ENCODE data around the gene LYPD4. TPM values are rescaled to one million over a fixed set of nuclear protein-coding genes. Genes with fewer than 3 reads are reported as not detected.

The LYPD4 gene
- polyA plus RNA-seq, 1 donor (not counting 4 experiments of a cell fraction or from before 2014, with no cell fraction given): not detected

- no peak overlapping the region for H3K27ac ChIP-seq (ENCODE audit: control insufficient read depth, insufficient read depth, low read length)
- FAIRE-seq (no peak), DNase-seq (ENCODE audit: low read depth, low spot score) (no peak)
- peaks cover 11% of the 10 kb centered on the region for H3K4me1 ChIP-seq (ENCODE audit: control insufficient read depth, extremely low read depth, insufficient read depth, low read length)
- H3K9me1 ChIP-seq (ENCODE audit: control insufficient read depth, extremely low read depth, insufficient read depth, low read length): no peaks in the 10 kb centered on the region
- no peak overlapping the region for H2AFZ ChIP-seq (ENCODE audit: control insufficient read depth, low read length)
- H3K4me2 ChIP-seq (ENCODE audit: control insufficient read depth, extremely low read depth, insufficient read depth, low read depth, low read length): no peak overlapping the region
- no peaks in the 10 kb centered on the region for H4K20me1 ChIP-seq (ENCODE audit: control insufficient read depth, extremely low read depth, insufficient read depth, low read length)
- peaks cover 10% of the 10 kb centered on the region for H3K79me2 ChIP-seq (ENCODE audit: control insufficient read depth, insufficient read depth, low read length)
- dilution Hi-C loops (cut with MboI; ENCODE audit: extremely low pct_ligation_motif_present, low sequenced_read_pairs): no loop called here
- no peak overlapping the region for H3K9ac ChIP-seq (ENCODE audit: control insufficient read depth, extremely low read depth, insufficient read depth, low read length)
- H3K27me3 ChIP-seq (ENCODE audit: control insufficient read depth, extremely low read depth, insufficient read depth, low read length): peaks cover 5% of the 10 kb centered on the region
- no peak overlapping the region for H3K4me3 ChIP-seq (ENCODE audit: control insufficient read depth in 2 of 3, extremely low read depth in 1 of 3, insufficient read depth in 2 of 3, low read depth in 1 of 3, low read length in 3 of 3)
- H3K36me3 ChIP-seq (ENCODE audit: control insufficient read depth in 2 of 2, extremely low read depth in 1 of 2, insufficient read depth in 2 of 2, low read length in 2 of 2): no peaks in the 10 kb centered on the region
- no peak for TF ChIP-seq EZH2 (IDR thresholded peaks at IDR 0.05; ENCODE audit: low read length)
- TF ChIP-seq, protein P1, sequence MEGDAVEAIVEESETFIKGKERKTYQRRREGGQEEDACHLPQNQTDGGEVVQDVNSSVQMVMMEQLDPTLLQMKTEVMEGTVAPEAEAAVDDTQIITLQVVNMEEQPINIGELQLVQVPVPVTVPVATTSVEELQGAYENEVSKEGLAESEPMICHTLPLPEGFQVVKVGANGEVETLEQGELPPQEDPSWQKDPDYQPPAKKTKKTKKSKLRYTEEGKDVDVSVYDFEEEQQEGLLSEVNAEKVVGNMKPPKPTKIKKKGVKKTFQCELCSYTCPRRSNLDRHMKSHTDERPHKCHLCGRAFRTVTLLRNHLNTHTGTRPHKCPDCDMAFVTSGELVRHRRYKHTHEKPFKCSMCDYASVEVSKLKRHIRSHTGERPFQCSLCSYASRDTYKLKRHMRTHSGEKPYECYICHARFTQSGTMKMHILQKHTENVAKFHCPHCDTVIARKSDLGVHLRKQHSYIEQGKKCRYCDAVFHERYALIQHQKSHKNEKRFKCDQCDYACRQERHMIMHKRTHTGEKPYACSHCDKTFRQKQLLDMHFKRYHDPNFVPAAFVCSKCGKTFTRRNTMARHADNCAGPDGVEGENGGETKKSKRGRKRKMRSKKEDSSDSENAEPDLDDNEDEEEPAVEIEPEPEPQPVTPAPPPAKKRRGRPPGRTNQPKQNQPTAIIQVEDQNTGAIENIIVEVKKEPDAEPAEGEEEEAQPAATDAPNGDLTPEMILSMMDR (optimal IDR thresholded peaks at IDR 0.05 in 1 of 3, IDR thresholded peaks at IDR 0.05 in 1 of 3, conservative IDR thresholded peaks at IDR 0.05 in 1 of 3; ENCODE audit: extremely low read depth in 1 of 3, insufficient read depth in 2 of 3, low read length in 3 of 3): no peak
- H3K9me3 ChIP-seq (ENCODE audit: control insufficient read depth, low read depth, low read length): no peaks in the 10 kb centered on the region
Observed at GRCh38 chr19:41879670-41880328, 35.3 kb upstream of the LYPD4 start.

- H2AFZ ChIP-seq (ENCODE audit: control insufficient read depth, low read length): no peak overlapping the region
- H3K27me3 ChIP-seq (ENCODE audit: control insufficient read depth, extremely low read depth, insufficient read depth, low read length): peaks cover 5% of the 10 kb centered on the region
- no peak overlapping the region for H3K4me2 ChIP-seq (ENCODE audit: control insufficient read depth, extremely low read depth, insufficient read depth, low read depth, low read length)
- DNase-seq (ENCODE audit: low read depth, low spot score) (no peak), FAIRE-seq (no peak)
- H3K9me3 ChIP-seq (ENCODE audit: control insufficient read depth, low read depth, low read length): no peaks in the 10 kb centered on the region
- TF ChIP-seq, protein P1 (optimal IDR thresholded peaks at IDR 0.05 in 1 of 3, IDR thresholded peaks at IDR 0.05 in 1 of 3, conservative IDR thresholded peaks at IDR 0.05 in 1 of 3; ENCODE audit: extremely low read depth in 1 of 3, insufficient read depth in 2 of 3, low read length in 3 of 3): no peak
- no peak for TF ChIP-seq EZH2 (IDR thresholded peaks at IDR 0.05; ENCODE audit: low read length)
- no peak overlapping the region for H3K9ac ChIP-seq (ENCODE audit: control insufficient read depth, extremely low read depth, insufficient read depth, low read length)
- H3K4me3 ChIP-seq (ENCODE audit: control insufficient read depth in 2 of 3, extremely low read depth in 1 of 3, insufficient read depth in 2 of 3, low read depth in 1 of 3, low read length in 3 of 3): no peak overlapping the region
- H3K36me3 ChIP-seq (ENCODE audit: control insufficient read depth in 2 of 2, extremely low read depth in 1 of 2, insufficient read depth in 2 of 2, low read length in 2 of 2): no peaks in the 10 kb centered on the region
- H3K4me1 ChIP-seq (ENCODE audit: control insufficient read depth, extremely low read depth, insufficient read depth, low read length): peaks cover 9% of the 10 kb centered on the region
- dilution Hi-C loops (cut with MboI; ENCODE audit: extremely low pct_ligation_motif_present, low sequenced_read_pairs): no loop called here
- no peaks in the 10 kb centered on the region for H3K9me1 ChIP-seq (ENCODE audit: control insufficient read depth, extremely low read depth, insufficient read depth, low read length)
- H4K20me1 ChIP-seq (ENCODE audit: control insufficient read depth, extremely low read depth, insufficient read depth, low read length): no peaks in the 10 kb centered on the region
- H3K79me2 ChIP-seq (ENCODE audit: control insufficient read depth, insufficient read depth, low read length): peaks cover 4% of the 10 kb centered on the region
- H3K27ac ChIP-seq (ENCODE audit: control insufficient read depth, insufficient read depth, low read length): no peak overlapping the region
Observed at GRCh38 chr19:41879080-41879479, 34.6 kb upstream of the LYPD4 start.
